Activated CD4-positive, alpha-beta T cell treated with anti-CD3 and anti-CD28 coated beads, Interleukin-2, amount 10 ng/mL, durations not matched to agents 7 days and 5 days (primary cell): ENCODE data around the gene GNAQ. TPM values are rescaled to one million over a fixed set of nuclear protein-coding genes. Genes with fewer than 3 reads are reported as not detected.
A peak's percentile ranks its signal among the peaks of the same experiment; 100 is the strongest.

Experiments
- CTCF ChIA-PET: fragments of 350-600 bp; sonication (Branson Sonifier 250); formaldehyde crosslinking; loops from one replicate; lab custom pipeline; 2021; ENCODE audit warnings: antibody characterized with exemption; lab: Charles Lee
- POLR2A ChIA-PET: fragments of 350-600 bp; sonication (Branson Sonifier 250); formaldehyde crosslinking; loops from one replicate; lab custom pipeline; 2021; ENCODE audit warnings: antibody characterized with exemption; lab: Charles Lee
- DNase-seq: peaks from one replicate; pipeline ENCODE4 v3.0.0-alpha.2; 2020
- H3K27ac Mint-ChIP-seq: one replicate; pipeline ENCODE4 v1.8.0; 2021; ENCODE audit warnings: mild to moderate bottlenecking, moderate library complexity, mixed read lengths
- H3K27me3 Mint-ChIP-seq: one replicate; pipeline ENCODE4 v1.8.0; 2021; ENCODE audit warnings: mixed read lengths
- H3K36me3 Mint-ChIP-seq: one replicate; pipeline ENCODE4 v1.8.0; 2021; ENCODE audit warnings: low read depth, mixed read lengths
- H3K4me1 Mint-ChIP-seq: one replicate; pipeline ENCODE4 v1.8.0; 2021; ENCODE audit warnings: mixed read lengths
- H3K4me3 Mint-ChIP-seq: one replicate; pipeline ENCODE4 v1.8.0; 2021; ENCODE audit warnings: mild to moderate bottlenecking, moderate library complexity, mixed read lengths
- H3K9me3 Mint-ChIP-seq: one replicate; pipeline ENCODE4 v1.8.0; 2021; ENCODE audit warnings: mixed read lengths
- total RNA-seq, 2 experiments: library from RNA; stranded (reverse); gene quantifications; one replicate each; pipeline ENCODE4 v1.2.3, GENCODE V29; 2021

GNAQ gene
- total RNA-seq, 2 experiments from 2014 or later: 28.1 to 31.8 TPM

- Mint-ChIP-seq H3K4me1 (peaks cover 20% of the 10 kb centered on the region), H3K36me3 (no peaks in the 10 kb centered on the region), H3K4me3 (no peak overlapping the region), H3K9me3 (no peaks in the 10 kb centered on the region), H3K27ac (no peak overlapping the region), H3K27me3 (no peaks in the 10 kb centered on the region)
- POLR2A ChIA-PET: no interaction called here
- DNase-seq: no peak
- CTCF ChIA-PET: no interaction called here
Observed at GRCh38 chr9:77956555-77956954, 75.1 kb downstream of the GNAQ start.

GRCh38 chr9:77954666-77955015 is 77.0 kb downstream of the GNAQ start:
- no peak overlapping the region for H3K27ac Mint-ChIP-seq
- peaks cover 21% of the 10 kb centered on the region for H3K4me1 Mint-ChIP-seq
- H3K9me3 Mint-ChIP-seq: no peaks in the 10 kb centered on the region
- ChIA-PET CTCF (interaction anchor here (1.1 kb wide), 1 partner anchor 23 kb away, joined by 3 read pairs; no protein-coding TSS in a partner anchor), POLR2A (no interaction called here)
- no peak for DNase-seq
- H3K4me3 Mint-ChIP-seq: no peak overlapping the region
- no peaks in the 10 kb centered on the region for H3K27me3 Mint-ChIP-seq
- no peaks in the 10 kb centered on the region for H3K36me3 Mint-ChIP-seq

DNA sequence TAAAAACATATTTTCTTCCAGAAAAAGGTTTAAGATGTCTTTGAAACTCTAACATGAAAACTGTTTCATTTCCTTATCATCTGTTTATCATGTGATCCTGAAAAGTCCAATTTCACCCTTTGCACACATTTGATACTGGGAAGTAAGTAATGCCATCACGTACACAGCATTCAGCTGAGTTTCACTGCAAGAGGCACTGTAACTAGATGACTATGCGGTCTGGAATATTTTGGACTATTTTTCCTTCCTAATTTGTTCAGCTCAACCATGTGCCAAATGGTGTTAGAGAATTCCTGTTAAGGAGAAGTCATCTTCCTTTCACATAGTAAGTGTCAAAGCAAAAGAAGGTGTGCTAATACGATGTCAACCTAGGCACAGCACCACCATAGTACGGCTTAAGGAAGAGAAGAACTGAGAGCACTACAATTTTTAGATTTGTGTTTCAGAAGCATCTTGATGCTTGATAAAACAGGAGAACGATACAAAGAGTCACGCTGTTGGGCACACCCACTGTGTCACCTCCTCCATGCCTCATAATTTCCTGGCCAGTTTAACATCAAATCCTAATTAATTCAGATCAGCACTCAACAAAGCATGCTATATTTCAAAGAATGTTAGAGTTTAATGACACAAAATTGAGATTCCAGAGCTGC is 77.5 kb downstream of the GNAQ start:
- ChIA-PET CTCF (interaction anchor here (1.1 kb wide), 1 partner anchor 23 kb away, joined by 3 read pairs; no protein-coding TSS in a partner anchor), POLR2A (no interaction called here)
- H3K27ac Mint-ChIP-seq: no peak overlapping the region
- H3K4me3 Mint-ChIP-seq: no peak overlapping the region
- peaks cover 21% of the 10 kb centered on the region for H3K4me1 Mint-ChIP-seq
- no peak for DNase-seq
- H3K36me3 Mint-ChIP-seq: no peaks in the 10 kb centered on the region
- no peaks in the 10 kb centered on the region for H3K27me3 Mint-ChIP-seq
- H3K9me3 Mint-ChIP-seq: no peaks in the 10 kb centered on the region

- no peak overlapping the region for H3K4me3 Mint-ChIP-seq
- DNase-seq: no peak
- no peaks in the 10 kb centered on the region for H3K27me3 Mint-ChIP-seq
- H3K9me3 Mint-ChIP-seq: no peaks in the 10 kb centered on the region
- no peaks in the 10 kb centered on the region for H3K36me3 Mint-ChIP-seq
- CTCF ChIA-PET: no interaction called here
- peaks cover 21% of the 10 kb centered on the region for H3K4me1 Mint-ChIP-seq
- no peak overlapping the region for H3K27ac Mint-ChIP-seq
- POLR2A ChIA-PET: no interaction called here
Observed at GRCh38 chr9:77953590-77953989, 78.0 kb downstream of the GNAQ start.

DNA sequence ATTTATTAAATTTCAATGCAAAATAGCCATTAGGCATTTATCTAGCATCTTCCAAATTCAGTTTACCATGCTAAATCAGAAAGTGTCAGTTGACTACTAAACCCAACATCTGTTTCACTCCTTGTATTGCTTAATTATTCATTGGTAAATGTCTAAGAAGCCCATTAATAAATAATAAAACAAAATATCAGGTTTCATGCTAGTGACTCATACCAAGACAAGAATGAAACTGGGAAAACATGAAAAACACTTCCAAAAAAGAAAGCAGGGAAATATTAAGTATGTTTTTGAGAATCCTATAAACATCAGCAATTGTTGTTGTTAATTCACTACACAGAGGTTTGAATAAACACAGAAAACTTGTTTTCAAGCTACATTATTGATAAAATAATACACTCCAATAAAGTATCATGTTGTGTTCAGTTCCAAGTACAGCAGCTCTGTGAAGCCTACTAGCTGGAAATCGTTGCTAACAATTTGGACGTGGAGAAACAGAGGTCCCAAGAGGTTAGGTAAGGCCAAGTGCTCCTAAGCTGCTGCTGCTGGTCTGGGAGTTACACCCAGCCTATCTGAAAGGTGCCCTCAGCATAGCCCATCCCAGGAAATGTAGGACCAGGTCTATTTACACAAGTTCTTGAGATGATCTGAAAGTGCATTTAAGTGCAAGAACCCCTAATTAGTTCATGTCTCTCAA is 78.8 kb downstream of the GNAQ start:
- Mint-ChIP-seq H3K27me3 (no peaks in the 10 kb centered on the region), H3K27ac (no peak overlapping the region), H3K36me3 (no peaks in the 10 kb centered on the region), H3K4me3 (no peak overlapping the region), H3K9me3 (no peaks in the 10 kb centered on the region), H3K4me1 (peaks cover 16% of the 10 kb centered on the region)
- DNase-seq: no peak
- CTCF ChIA-PET: no interaction called here
- POLR2A ChIA-PET: no interaction called here

DNA sequence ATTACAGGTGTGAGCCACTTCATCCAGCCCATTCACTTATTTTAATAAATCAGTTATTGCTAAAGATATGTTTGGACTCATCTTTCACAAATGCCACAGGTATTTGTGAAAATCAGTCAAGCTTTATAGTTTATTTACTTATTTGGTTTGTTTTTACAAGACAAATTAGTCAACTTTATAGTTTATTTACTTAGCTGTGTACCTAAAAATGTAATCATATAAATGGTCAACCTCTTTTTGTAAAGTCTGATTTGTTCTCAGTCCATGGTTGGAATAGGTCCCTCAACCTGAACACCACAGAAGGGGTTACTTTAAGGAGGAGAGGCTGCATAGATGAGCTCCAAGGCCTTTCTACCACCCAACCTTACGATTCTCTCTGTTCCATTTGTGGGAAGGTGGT is 80.2 kb downstream of the GNAQ start:
- Mint-ChIP-seq H3K4me3 (no peak overlapping the region), H3K36me3 (no peaks in the 10 kb centered on the region), H3K4me1 (peaks cover 13% of the 10 kb centered on the region), H3K27ac (no peak overlapping the region), H3K27me3 (no peaks in the 10 kb centered on the region), H3K9me3 (no peaks in the 10 kb centered on the region)
- CTCF ChIA-PET: interaction anchor here (1.2 to 1.6 kb wide), 2 partner anchors 14 to 52 kb away, joined by 3 read pairs; no protein-coding TSS in a partner anchor
- no peak for DNase-seq
- POLR2A ChIA-PET: no interaction called here

GRCh38 chr9:77949751-77950436 is 81.7 kb downstream of the GNAQ start:
- Mint-ChIP-seq H3K4me1 (peaks cover 26% of the 10 kb centered on the region), H3K27me3 (no peaks in the 10 kb centered on the region)
- CTCF ChIA-PET: interaction anchor here (0.7 to 1.6 kb wide), 4 partner anchors 8 to 50 kb away, joined by 3 to 5 read pairs (median 3); no protein-coding TSS in a partner anchor

DNA sequence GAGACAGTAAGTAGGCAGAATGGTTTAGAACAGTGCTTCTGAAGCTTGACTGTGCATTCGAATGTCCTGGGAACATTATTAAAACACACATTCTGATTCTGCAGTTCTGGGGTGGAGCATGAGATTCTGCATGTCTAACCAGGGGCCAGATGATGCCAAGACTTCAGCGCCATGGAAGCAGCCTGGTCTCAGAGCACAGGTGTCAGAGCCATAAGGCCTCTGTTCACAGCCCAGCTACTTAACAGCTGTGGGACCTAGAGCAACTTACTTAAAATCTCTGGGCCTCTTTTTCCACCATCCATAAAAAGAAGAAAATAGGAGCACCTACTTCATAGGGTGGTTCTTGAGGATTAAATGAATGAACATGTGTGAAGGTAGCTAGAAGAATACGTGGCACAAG is 84.0 kb downstream of the GNAQ start:
- no peak for DNase-seq
- Mint-ChIP-seq H3K9me3 (no peaks in the 10 kb centered on the region), H3K27ac (no peak overlapping the region), H3K27me3 (no peaks in the 10 kb centered on the region), H3K4me3 (no peak overlapping the region), H3K36me3 (no peaks in the 10 kb centered on the region), H3K4me1 (peaks cover 39% of the 10 kb centered on the region)
- ChIA-PET CTCF (no interaction called here), POLR2A (no interaction called here)

More at GRCh38 chr9:77949751-77950436, 81.7 kb downstream of the GNAQ start:
- Mint-ChIP-seq H3K9me3 (no peaks in the 10 kb centered on the region), H3K36me3 (no peaks in the 10 kb centered on the region), H3K27ac (no peak overlapping the region), H3K4me3 (no peak overlapping the region)
- DNase-seq: no peak
- POLR2A ChIA-PET: no interaction called here

DNA sequence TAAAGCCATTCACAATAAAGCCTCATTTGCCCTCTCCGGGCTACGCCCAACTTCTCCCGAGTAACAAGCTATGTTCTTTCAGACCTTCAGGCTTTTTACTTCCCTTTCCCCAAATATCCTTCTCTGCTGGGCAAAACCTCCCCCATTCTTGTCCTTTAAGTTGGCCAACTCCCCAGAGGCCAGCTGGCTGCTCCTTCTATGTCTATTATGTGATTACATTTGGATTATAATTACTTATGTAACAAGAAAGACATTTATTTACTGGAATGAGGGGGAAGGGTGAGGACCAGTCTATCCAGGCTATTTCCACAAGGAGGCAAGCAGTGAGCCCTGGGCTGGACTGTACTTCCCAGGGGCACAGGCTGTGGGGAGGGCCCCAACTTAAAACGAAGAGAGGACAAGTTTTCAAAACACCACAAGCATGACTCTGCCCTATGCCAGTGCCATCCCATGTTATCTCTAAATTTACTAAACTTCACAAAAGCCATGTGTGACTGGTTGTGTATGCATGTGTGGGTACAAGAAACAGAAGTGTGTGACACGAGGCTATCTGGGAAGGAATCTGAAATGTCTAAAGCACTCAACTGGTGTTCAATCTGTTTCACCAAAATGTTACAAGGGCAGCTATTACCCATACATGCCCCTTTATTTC is 84.5 kb downstream of the GNAQ start:
- no peak overlapping the region for H3K27ac Mint-ChIP-seq
- ChIA-PET POLR2A (no interaction called here), CTCF (interaction anchor here (1.2 kb wide), 1 partner anchor 55 kb away, joined by 3 read pairs; no protein-coding TSS in a partner anchor)
- no peaks in the 10 kb centered on the region for H3K27me3 Mint-ChIP-seq
- H3K4me1 Mint-ChIP-seq: peaks cover 40% of the 10 kb centered on the region
- H3K4me3 Mint-ChIP-seq: no peak overlapping the region
- DNase-seq: no peak
- no peaks in the 10 kb centered on the region for H3K9me3 Mint-ChIP-seq
- peaks cover 3% of the 10 kb centered on the region for H3K36me3 Mint-ChIP-seq

DNA sequence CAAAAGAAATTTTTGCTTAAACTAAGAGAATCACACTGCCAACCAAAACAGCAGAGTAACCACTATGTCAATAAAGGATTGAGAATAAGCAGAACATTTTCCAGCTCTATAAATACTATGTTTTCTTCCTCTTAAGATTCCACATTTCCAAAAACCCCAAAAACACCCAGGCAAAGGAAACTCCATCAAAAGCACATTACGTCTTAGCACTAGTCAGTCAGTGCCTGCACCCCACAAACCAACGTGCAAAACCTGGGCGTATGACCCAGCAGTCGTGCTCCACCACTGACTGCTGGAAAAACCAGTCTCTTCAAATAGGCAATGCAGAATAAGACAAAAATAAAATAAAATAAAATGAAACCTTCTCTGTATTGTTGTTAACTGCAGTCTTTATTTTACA is 85.3 kb downstream of the GNAQ start:
- no peaks in the 10 kb centered on the region for H3K27me3 Mint-ChIP-seq
- POLR2A ChIA-PET: no interaction called here
- peaks cover 42% of the 10 kb centered on the region for H3K4me1 Mint-ChIP-seq
- H3K36me3 Mint-ChIP-seq: peaks cover 7% of the 10 kb centered on the region
- peak overlapping the region; percentile 57 for H3K27ac Mint-ChIP-seq
- no peak for DNase-seq
- H3K9me3 Mint-ChIP-seq: no peaks in the 10 kb centered on the region
- H3K4me3 Mint-ChIP-seq: no peak overlapping the region
- CTCF ChIA-PET: interaction anchor here (1.2 kb wide), 1 partner anchor 55 kb away, joined by 3 read pairs; no protein-coding TSS in a partner anchor

DNA sequence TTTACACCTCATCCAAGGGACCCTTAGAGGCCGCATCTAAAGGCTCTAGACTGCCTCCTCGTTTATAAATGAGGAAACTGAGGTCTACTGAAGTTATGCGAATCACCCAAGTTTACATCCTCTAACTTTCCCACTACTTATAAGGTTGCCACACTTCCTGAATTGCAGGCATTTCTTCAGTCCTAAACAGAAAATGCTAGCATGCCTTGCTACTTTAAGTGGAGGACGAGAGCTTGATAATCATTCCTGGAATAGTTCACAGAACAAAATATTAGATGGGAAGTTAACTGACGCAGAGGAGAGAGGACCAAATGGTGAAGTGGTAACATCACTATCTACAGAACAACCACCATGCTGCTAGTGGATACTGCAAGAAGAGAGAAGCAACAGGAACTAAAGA is 85.8 kb downstream of the GNAQ start:
- Mint-ChIP-seq H3K4me3 (no peak overlapping the region), H3K36me3 (peaks cover 7% of the 10 kb centered on the region), H3K27ac (no peak overlapping the region), H3K27me3 (no peaks in the 10 kb centered on the region), H3K9me3 (no peaks in the 10 kb centered on the region), H3K4me1 (peaks cover 42% of the 10 kb centered on the region)
- ChIA-PET CTCF (no interaction called here), POLR2A (no interaction called here)
- no peak for DNase-seq

DNA sequence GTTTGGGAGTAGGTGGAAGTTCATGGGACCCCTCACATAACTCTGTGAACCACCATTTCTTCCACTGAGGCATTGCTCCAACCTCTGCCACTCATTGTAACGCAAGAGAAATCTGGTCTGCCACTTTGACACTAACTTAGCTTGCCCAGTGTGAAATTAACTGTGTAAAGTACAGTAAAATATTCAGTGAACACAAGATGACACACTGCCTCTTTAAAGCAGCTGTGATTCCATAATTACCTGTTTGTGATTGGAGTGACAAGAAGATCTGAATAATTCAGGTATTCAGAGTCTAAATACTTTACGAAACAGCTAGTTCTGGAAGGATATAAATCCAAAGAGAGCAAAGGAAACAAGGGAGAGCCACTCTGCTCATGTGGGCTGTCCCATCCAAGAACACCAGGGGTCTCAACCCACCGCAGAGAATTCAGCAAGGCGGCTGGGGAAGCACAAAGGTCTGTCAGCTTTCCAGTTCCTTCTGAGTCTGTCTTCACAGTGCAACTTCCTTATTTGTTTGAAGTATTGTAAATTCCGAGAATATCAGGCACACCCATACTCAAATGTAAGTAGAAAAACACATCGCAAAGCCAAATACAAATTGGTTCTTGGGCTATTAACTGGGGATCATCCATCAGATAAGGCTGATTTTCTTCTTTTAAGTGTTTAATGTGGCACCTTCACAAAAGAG is 86.9 kb downstream of the GNAQ start:
- Mint-ChIP-seq H3K4me1 (peaks cover 40% of the 10 kb centered on the region), H3K4me3 (peak overlapping the region; percentile 35), H3K27me3 (no peaks in the 10 kb centered on the region), H3K36me3 (peaks cover 7% of the 10 kb centered on the region), H3K27ac (peak overlapping the region; percentile 72), H3K9me3 (no peaks in the 10 kb centered on the region)
- ChIA-PET POLR2A (interaction anchor here (1.0 kb wide), 1 partner anchor 11 kb away, joined by 3 read pairs; no protein-coding TSS in a partner anchor), CTCF (no interaction called here)
- DNase-seq: no peak
